Hepatocyte (in vitro differentiated cells): ENCODE measurements around the gene SOX4.

ENCODE experiments used
- CTCF ChIP-seq: fragments of 200-600 bp; sonication (generic); IDR thresholded peaks from 2 replicates; pipeline ENCODE4 v1.5.1; 2016; ENCODE audit warnings: antibody characterized with exemption, mild to moderate bottlenecking; ENCODE audit not compliant: poor library complexity
- EZH2 ChIP-seq: fragments of 200-600 bp; sonication (generic); IDR thresholded peaks from 2 replicates; pipeline ENCODE4 v1.6.1; 2016; ENCODE audit warnings: antibody characterized with exemption, mild to moderate bottlenecking, borderline replicate concordance
- EZH2phosphoT487 ChIP-seq: fragments of 200-600 bp; sonication (generic); IDR thresholded peaks from one replicate; pipeline ENCODE4 v1.6.1; 2018; ENCODE audit warnings: antibody characterized with exemption, mild to moderate bottlenecking, low read depth, moderate library complexity; ENCODE audit not compliant: unreplicated experiment, severe bottlenecking

GRCh38 chr6:21625642-21626041, 32.1 kb downstream of the SOX4 start:
- TF ChIP-seq CTCF = no peak
- TF ChIP-seq EZH2phosphoT487 = no peak
- no peak for TF ChIP-seq EZH2
